ENCODE measurements around the gene VPS9D1.
"Not testable (repeated sequence)": the region's sequence is repeated elsewhere in the genome, so short reads cannot be mapped to it uniquely, and the experiment has no call there.

Gene VPS9D1

GRCh38 chr16:89693931-89694783 lies 26.5 kb downstream of the VPS9D1 start:
- H3K27me3 Mint-ChIP-seq (ENCODE audit: low read depth, poor library complexity), result no peaks in the 10 kb centered on the region
- no peaks in the 10 kb centered on the region for H3K9me3 Mint-ChIP-seq
- no peak overlapping the region for H3K27ac Mint-ChIP-seq
- DNase-seq, result peak; percentile 12
- H3K36me3 Mint-ChIP-seq (ENCODE audit: low read depth), result peaks cover 24% of the 10 kb centered on the region
- TF ChIP-seq, protein P1, sequence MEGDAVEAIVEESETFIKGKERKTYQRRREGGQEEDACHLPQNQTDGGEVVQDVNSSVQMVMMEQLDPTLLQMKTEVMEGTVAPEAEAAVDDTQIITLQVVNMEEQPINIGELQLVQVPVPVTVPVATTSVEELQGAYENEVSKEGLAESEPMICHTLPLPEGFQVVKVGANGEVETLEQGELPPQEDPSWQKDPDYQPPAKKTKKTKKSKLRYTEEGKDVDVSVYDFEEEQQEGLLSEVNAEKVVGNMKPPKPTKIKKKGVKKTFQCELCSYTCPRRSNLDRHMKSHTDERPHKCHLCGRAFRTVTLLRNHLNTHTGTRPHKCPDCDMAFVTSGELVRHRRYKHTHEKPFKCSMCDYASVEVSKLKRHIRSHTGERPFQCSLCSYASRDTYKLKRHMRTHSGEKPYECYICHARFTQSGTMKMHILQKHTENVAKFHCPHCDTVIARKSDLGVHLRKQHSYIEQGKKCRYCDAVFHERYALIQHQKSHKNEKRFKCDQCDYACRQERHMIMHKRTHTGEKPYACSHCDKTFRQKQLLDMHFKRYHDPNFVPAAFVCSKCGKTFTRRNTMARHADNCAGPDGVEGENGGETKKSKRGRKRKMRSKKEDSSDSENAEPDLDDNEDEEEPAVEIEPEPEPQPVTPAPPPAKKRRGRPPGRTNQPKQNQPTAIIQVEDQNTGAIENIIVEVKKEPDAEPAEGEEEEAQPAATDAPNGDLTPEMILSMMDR (IDR thresholded peaks at IDR 0.05), result no peak
- H3K4me1 Mint-ChIP-seq, result peaks cover 26% of the 10 kb centered on the region
- no peak overlapping the region for H3K4me3 Mint-ChIP-seq

DNA sequence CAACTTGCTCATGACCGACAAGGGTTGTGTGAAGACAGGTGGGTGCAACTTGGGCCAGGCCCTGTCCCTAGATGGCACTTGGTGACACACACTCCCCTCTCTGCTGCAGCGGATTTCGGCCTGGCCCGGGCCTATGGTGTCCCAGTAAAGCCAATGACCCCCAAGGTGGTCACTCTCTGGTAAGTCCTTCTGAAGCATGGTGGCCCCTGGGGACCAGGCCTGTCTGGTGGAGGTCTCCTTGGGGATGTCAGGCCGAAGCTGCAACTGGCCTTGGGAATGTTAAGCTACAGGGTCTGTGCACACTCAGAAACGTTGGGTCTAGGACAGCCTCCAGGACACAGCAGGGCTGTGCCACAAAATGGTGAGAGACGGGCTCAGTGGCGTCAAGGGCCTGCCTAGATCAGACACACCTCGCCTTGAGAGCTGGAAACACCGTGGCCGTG lies 27.4 kb downstream of the VPS9D1 start:
- no peaks in the 10 kb centered on the region for H3K27me3 Mint-ChIP-seq (ENCODE audit: low read depth, poor library complexity)
- H3K4me3 Mint-ChIP-seq, result no peak overlapping the region
- peaks cover 23% of the 10 kb centered on the region for H3K4me1 Mint-ChIP-seq
- H3K36me3 Mint-ChIP-seq (ENCODE audit: low read depth), result peaks cover 23% of the 10 kb centered on the region
- no peaks in the 10 kb centered on the region for H3K9me3 Mint-ChIP-seq
- no peak for DNase-seq
- TF ChIP-seq, protein P1 (IDR thresholded peaks at IDR 0.05), result no peak
- no peak overlapping the region for H3K27ac Mint-ChIP-seq

DNA sequence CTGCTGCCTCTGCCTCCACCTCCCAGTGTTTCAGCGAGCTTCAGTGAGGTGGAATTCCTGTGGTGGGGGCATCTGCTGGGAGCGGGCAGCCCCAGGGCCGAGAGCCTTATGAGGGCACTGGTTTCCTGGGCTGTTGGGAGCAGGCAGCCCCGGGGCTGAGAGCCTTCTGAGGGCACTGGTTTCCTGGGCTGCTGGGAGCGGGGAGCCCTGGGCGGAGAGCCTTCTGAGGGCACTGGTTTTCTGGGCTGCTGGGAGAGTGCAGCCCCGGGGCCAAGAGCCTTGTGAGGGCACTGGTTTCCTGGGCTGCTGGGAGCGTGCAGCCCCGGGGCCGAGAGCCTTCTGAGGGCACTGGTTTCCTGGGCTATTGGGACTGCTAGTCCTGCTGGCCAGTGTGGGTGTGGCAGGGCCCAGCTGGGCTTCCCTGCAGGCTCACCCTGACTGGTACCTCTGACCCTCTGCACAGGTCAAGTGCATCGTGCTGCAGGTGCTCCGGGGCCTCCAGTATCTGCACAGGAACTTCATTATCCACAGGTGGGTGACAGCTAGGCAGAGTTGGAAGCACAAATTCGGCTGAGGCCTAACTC lies 28.6 kb downstream of the VPS9D1 start:
- no peaks in the 10 kb centered on the region for H3K27me3 Mint-ChIP-seq (ENCODE audit: low read depth, poor library complexity)
- H3K27ac Mint-ChIP-seq, result no peak overlapping the region
- peaks cover 29% of the 10 kb centered on the region for H3K36me3 Mint-ChIP-seq (ENCODE audit: low read depth)
- H3K4me3 Mint-ChIP-seq, result no peak overlapping the region
- H3K4me1 Mint-ChIP-seq, result peaks cover 32% of the 10 kb centered on the region
- TF ChIP-seq, protein P1 (IDR thresholded peaks at IDR 0.05), result no peak
- H3K9me3 Mint-ChIP-seq, result no peaks in the 10 kb centered on the region
- no peak for DNase-seq

- TF ChIP-seq, protein P1 (IDR thresholded peaks at IDR 0.05), result no peak
- Mint-ChIP-seq H3K27ac (no peak overlapping the region), H3K4me3 (no peak overlapping the region), H3K9me3 (peaks cover under 1% of the 10 kb centered on the region), H3K27me3 (ENCODE audit: low read depth, poor library complexity) (no peaks in the 10 kb centered on the region), H3K4me1 (peaks cover 32% of the 10 kb centered on the region), H3K36me3 (ENCODE audit: low read depth) (peaks cover 31% of the 10 kb centered on the region)
- no peak for DNase-seq
These were observed 29.3 kb downstream of the VPS9D1 start for GRCh38 chr16:89691231-89691985.

DNA sequence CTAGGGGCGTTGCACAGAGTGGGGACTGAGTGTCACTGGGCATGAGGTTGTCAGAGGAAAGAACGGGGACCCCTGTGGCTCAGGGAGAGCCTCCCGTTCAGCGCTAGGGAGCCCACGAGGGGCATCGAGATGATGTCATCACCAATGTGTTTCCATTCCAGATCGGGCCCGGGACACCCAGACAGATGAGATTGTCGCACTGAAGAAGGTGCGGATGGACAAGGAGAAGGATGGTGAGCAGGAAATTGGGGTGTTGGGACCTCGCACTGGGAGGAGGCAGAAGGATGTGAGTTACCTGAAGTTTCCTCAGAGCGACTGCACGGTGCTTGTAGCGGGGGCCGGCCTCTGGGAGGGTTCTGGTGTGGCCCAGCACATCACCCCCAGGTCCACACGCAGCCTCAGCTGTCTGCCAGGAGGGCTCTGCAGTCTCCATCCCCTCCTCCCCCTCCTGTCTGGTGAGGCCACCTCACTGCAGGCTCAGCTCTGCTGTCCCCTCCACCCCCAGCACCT lies 30.3 kb downstream of the VPS9D1 start:
- peaks cover 23% of the 10 kb centered on the region for H3K4me1 Mint-ChIP-seq
- H3K9me3 Mint-ChIP-seq, result peaks cover 9% of the 10 kb centered on the region
- no peak overlapping the region for H3K4me3 Mint-ChIP-seq
- TF ChIP-seq, protein P1 (IDR thresholded peaks at IDR 0.05), result no peak
- no peak overlapping the region for H3K27ac Mint-ChIP-seq
- H3K27me3 Mint-ChIP-seq (ENCODE audit: low read depth, poor library complexity), result no peaks in the 10 kb centered on the region
- DNase-seq, result no peak
- H3K36me3 Mint-ChIP-seq (ENCODE audit: low read depth), result peaks cover 40% of the 10 kb centered on the region

GRCh38 chr16:89689621-89690020 lies 31.1 kb downstream of the VPS9D1 start:
- Mint-ChIP-seq H3K4me1 (peaks cover 16% of the 10 kb centered on the region), H3K9me3 (peaks cover 15% of the 10 kb centered on the region), H3K36me3 (ENCODE audit: low read depth) (peaks cover 49% of the 10 kb centered on the region)
- not testable (repeated sequence) for H3K27me3 Mint-ChIP-seq (ENCODE audit: low read depth, poor library complexity); H3K27ac Mint-ChIP-seq; DNase-seq; H3K4me3 Mint-ChIP-seq
